Esophagus muscularis mucosa (tissue), 4 donors: ENCODE data around the gene EEF1AKMT2.

Source experiments
- EP300 ChIP-seq: sonication (generic); formaldehyde crosslinking; IDR thresholded peaks from one replicate; pipeline ENCODE4 v1.6.1; 2017; ENCODE audit warnings: antibody characterized with exemption
- POLR2A ChIP-seq: fragments of 450-650 bp; IDR thresholded peaks from one replicate; pipeline ENCODE4 v1.6.1; 2017; ENCODE audit warnings: antibody characterized with exemption, moderate library complexity, mild to moderate bottlenecking, low read depth
- POLR2AphosphoS5 ChIP-seq, 2 donors: sonication (generic); formaldehyde crosslinking; IDR thresholded peaks; one replicate each; pipeline ENCODE4 v1.6.1; 2017; ENCODE audit warnings: antibody characterized with exemption in 2 of 2
- TF ChIP-seq, protein P1 (sequence below), 3 experiments: fragments of 200-600 bp in 2 of 3; fragments of 450-650 bp in 1 of 3; sonication (generic) in 2 of 3; IDR thresholded peaks; one replicate each; pipeline ENCODE4 v1.5.1; 2017 to 2019; ENCODE audit warnings: antibody characterized with exemption in 3 of 3, mild to moderate bottlenecking in 2 of 3, moderate library complexity in 1 of 3

DNA sequence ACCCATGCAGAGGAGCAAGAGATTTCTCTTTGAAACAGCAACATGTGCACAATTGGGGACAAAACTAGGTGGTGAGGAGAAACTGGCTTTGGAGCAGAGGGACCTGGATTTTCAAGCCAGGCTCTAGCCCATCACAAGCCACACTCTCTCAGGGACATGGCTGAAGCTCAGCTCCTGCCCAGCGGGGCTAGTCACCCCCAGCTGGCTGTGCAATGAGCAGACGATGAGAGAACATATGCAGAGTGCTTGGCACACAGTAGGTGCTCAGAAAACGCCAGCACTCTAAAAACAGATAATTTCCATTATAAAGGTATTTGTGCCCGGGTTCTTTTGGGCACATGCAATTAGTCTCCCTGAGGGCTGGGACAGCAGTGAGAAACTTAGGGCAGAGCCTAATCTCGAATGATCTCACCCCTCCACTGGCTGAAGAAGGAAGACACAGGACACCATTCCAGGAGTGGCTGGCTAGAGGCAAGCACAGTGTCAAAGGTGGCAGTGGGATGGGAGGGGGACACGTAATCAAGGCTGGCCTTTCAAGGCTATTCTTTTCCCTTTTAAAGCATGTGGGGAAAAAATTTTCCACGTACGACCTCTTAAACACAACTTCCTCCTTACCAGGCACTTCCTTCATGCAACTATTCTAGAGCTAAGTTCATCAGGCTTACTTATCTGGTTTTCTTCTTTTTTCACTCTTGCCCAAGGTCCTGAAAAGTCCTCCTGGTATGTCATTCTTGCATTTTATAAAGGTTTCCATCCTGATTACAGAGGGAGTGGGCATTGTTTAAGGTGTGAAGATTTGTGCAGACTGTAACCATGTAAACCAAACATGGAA, 62.6 kb downstream of the EEF1AKMT2 start:
- TF ChIP-seq, protein P1, sequence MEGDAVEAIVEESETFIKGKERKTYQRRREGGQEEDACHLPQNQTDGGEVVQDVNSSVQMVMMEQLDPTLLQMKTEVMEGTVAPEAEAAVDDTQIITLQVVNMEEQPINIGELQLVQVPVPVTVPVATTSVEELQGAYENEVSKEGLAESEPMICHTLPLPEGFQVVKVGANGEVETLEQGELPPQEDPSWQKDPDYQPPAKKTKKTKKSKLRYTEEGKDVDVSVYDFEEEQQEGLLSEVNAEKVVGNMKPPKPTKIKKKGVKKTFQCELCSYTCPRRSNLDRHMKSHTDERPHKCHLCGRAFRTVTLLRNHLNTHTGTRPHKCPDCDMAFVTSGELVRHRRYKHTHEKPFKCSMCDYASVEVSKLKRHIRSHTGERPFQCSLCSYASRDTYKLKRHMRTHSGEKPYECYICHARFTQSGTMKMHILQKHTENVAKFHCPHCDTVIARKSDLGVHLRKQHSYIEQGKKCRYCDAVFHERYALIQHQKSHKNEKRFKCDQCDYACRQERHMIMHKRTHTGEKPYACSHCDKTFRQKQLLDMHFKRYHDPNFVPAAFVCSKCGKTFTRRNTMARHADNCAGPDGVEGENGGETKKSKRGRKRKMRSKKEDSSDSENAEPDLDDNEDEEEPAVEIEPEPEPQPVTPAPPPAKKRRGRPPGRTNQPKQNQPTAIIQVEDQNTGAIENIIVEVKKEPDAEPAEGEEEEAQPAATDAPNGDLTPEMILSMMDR (IDR thresholded peaks at IDR 0.05): no peak
- TF ChIP-seq POLR2AphosphoS5 (IDR thresholded peaks at IDR 0.05): no peak
- no peak for TF ChIP-seq POLR2A
- TF ChIP-seq EP300: no peak
